ENCODE results near the gene PROCR. TPM values are rescaled to one million over a fixed set of nuclear protein-coding genes. Genes with fewer than 3 reads are reported as not detected.
"Not testable (repeated sequence)": the region's sequence is repeated elsewhere in the genome, so short reads cannot be mapped to it uniquely, and the experiment has no call there.

Gene PROCR
- total and polyA plus RNA-seq, 4 donors = 14.4 to 31.0 (median 24.4) TPM

- peak; percentile 96 to 97 (median 96) for DNase-seq
- TF ChIP-seq CTCF (IDR thresholded peaks at IDR 0.05; ENCODE audit: control extremely low read depth, extremely low read depth) = no peak
- Histone ChIP-seq H3K4me3 (peak within 1 kb of the TSS; percentile 79), H3K36me3 (ENCODE audit: control insufficient read depth in 4 of 4, insufficient read depth in 4 of 4, low read length in 4 of 4) (peaks cover 5 to 17% (median 13%) of the 10 kb centered on the region in 4 donors), H3K27ac (ENCODE audit: low read depth in 1 of 2, low read length in 1 of 2) (peak within 1 kb of the TSS; percentile 72 to 89), H3K27me3 (ENCODE audit: control insufficient read depth in 3 of 3, insufficient read depth in 3 of 3, low read length in 2 of 3) (no peaks in the 10 kb centered on the region), H3K4me1 (ENCODE audit: control insufficient read depth in 5 of 5, insufficient read depth in 5 of 5, low read length in 5 of 5) (peaks cover 0 to 41% (median 5%) of the 10 kb centered on the region in 5 donors), H3K9me3 (ENCODE audit: control insufficient read depth in 4 of 4, insufficient read depth in 3 of 4, low read length in 3 of 4) (no peaks in the 10 kb centered on the region), H3K9ac (ENCODE audit: insufficient read depth in 1 of 2, low read length in 2 of 2) (peak within 1 kb of the TSS; percentile 3 to 42)
- 0% methylated on average over 42 of the region's 42 CpGs for WGBS, 2 donors
- ATAC-seq (ENCODE audit: insufficient read depth, low FRiP score) = peak; percentile 88
Measured at GRCh38 chr20:35146920-35147574, 24.8 kb upstream of the PROCR start, which contains the start of gene EDEM2. TSS of gene EDEM2 (minus strand) at chr20:35147336. CDS start at chr20:35147258, 78 bp downstream.

- peaks cover 5 to 12% (median 8%) of the 10 kb centered on the region in 4 donors for H3K36me3 ChIP-seq (ENCODE audit: control insufficient read depth in 4 of 4, insufficient read depth in 4 of 4, low read length in 4 of 4)
- not testable (repeated sequence) for H3K27me3 ChIP-seq (ENCODE audit: control insufficient read depth in 3 of 3, insufficient read depth in 3 of 3, low read length in 2 of 3); H3K9me3 ChIP-seq (ENCODE audit: control insufficient read depth in 4 of 4, insufficient read depth in 3 of 4, low read length in 3 of 4); H3K9ac ChIP-seq (ENCODE audit: insufficient read depth in 1 of 2, low read length in 2 of 2); ATAC-seq (ENCODE audit: insufficient read depth, low FRiP score); H3K4me3 ChIP-seq
- peaks cover 0 to 41% (median 5%) of the 10 kb centered on the region in 5 donors for H3K4me1 ChIP-seq (ENCODE audit: control insufficient read depth in 5 of 5, insufficient read depth in 5 of 5, low read length in 5 of 5)
- H3K27ac ChIP-seq (ENCODE audit: low read depth in 1 of 2, low read length in 1 of 2) = peak overlapping the region; percentile 56 to 72
- 1 to 4% methylated on average over 19 of the region's 19 CpGs for WGBS, 2 donors
- DNase-seq = peak in 2 of 3 donors; percentile 16
Measured at GRCh38 chr20:35147575-35148071, 24.2 kb upstream of the PROCR start.

GRCh38 chr20:35150846-35151579, 20.9 kb upstream of the PROCR start:
- Histone ChIP-seq H3K4me3 (no peak overlapping the region), H3K27me3 (ENCODE audit: control insufficient read depth in 3 of 3, insufficient read depth in 3 of 3, low read length in 2 of 3) (no peaks in the 10 kb centered on the region), H3K9me3 (ENCODE audit: control insufficient read depth in 4 of 4, insufficient read depth in 3 of 4, low read length in 3 of 4) (no peaks in the 10 kb centered on the region), H3K4me1 (ENCODE audit: control insufficient read depth in 5 of 5, insufficient read depth in 5 of 5, low read length in 5 of 5) (peaks cover 0 to 28% (median 2%) of the 10 kb centered on the region in 5 donors), H3K36me3 (ENCODE audit: control insufficient read depth in 4 of 4, insufficient read depth in 4 of 4, low read length in 4 of 4) (no peaks in the 10 kb centered on the region), H3K27ac (ENCODE audit: low read depth in 1 of 2, low read length in 1 of 2) (no peak overlapping the region), H3K9ac (ENCODE audit: insufficient read depth in 1 of 2, low read length in 2 of 2) (no peak overlapping the region)
- DNase-seq = peak in 2 of 3 donors; percentile 13 to 24
- TF ChIP-seq CTCF (IDR thresholded peaks at IDR 0.05; ENCODE audit: control extremely low read depth, extremely low read depth) = no peak
- WGBS, 2 donors = 81 to 85% methylated on average over 6 of the region's 6 CpGs
- no peak for ATAC-seq (ENCODE audit: insufficient read depth, low FRiP score)

GRCh38 chr20:35151736-35152135, 20.1 kb upstream of the PROCR start:
- DNase-seq (peak in 2 of 3 donors; percentile 79 to 88), ATAC-seq (ENCODE audit: insufficient read depth, low FRiP score) (no peak)

More at GRCh38 chr20:35151736-35152135, 20.1 kb upstream of the PROCR start:
- Histone ChIP-seq H3K9ac (ENCODE audit: insufficient read depth in 1 of 2, low read length in 2 of 2) (no peak overlapping the region), H3K4me1 (ENCODE audit: control insufficient read depth in 5 of 5, insufficient read depth in 5 of 5, low read length in 5 of 5) (peaks cover 0 to 20% (median 0%) of the 10 kb centered on the region in 5 donors), H3K9me3 (ENCODE audit: control insufficient read depth in 4 of 4, insufficient read depth in 3 of 4, low read length in 3 of 4) (no peaks in the 10 kb centered on the region), H3K27ac (ENCODE audit: low read depth in 1 of 2, low read length in 1 of 2) (no peak overlapping the region), H3K4me3 (no peak overlapping the region), H3K27me3 (ENCODE audit: control insufficient read depth in 3 of 3, insufficient read depth in 3 of 3, low read length in 2 of 3) (no peaks in the 10 kb centered on the region), H3K36me3 (ENCODE audit: control insufficient read depth in 4 of 4, insufficient read depth in 4 of 4, low read length in 4 of 4) (no peaks in the 10 kb centered on the region)
- 76 to 82% methylated on average over 4 of the region's 4 CpGs for WGBS, 2 donors
- TF ChIP-seq CTCF (IDR thresholded peaks at IDR 0.05; ENCODE audit: control extremely low read depth, extremely low read depth) = no peak

All from lung (tissue), 12 donors.